GM21786 (cell line): ENCODE results near the gene RFFL.
"Not testable (repeated sequence)": the region's sequence is repeated elsewhere in the genome, so short reads cannot be mapped to it uniquely, and the experiment has no call there.

Experiments
- ATAC-seq: cut with Tn5 transposase; IDR thresholded peaks from one replicate; pipeline ENCODE4 v1.9.1; 2021; ENCODE audit not compliant: unreplicated experiment

Gene RFFL

GRCh38 chr17:35006961-35007360 is 56.5 kb downstream of the RFFL start:
- no peak for ATAC-seq

- ATAC-seq = no peak
Observed at GRCh38 chr17:35006345-35006744, 57.2 kb downstream of the RFFL start.

GRCh38 chr17:35003778-35004177 is 59.7 kb downstream of the RFFL start:
- ATAC-seq = no peak

GRCh38 chr17:35002876-35003551 is 60.5 kb downstream of the RFFL start:
- ATAC-seq = no peak

DNA sequence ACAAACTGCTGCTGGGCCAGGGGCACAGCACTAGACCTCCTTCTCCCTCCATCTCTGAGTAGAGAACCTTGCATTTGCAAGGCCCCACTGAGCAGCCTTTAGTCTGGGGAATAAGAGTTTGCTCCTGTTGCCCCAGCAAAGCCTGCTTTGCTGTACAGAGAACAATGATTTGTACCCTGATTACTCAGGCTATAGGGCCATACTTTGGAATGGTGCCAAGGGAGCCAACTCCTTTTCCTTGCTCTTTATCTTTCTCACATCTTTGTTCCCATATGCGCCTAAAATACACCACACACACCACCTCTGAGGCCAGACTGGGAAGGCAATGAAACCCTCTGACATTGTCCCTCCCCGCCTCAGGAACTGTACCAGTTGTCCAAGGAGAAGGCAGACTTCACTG is 62.0 kb downstream of the RFFL start:
- no peak for ATAC-seq

DNA sequence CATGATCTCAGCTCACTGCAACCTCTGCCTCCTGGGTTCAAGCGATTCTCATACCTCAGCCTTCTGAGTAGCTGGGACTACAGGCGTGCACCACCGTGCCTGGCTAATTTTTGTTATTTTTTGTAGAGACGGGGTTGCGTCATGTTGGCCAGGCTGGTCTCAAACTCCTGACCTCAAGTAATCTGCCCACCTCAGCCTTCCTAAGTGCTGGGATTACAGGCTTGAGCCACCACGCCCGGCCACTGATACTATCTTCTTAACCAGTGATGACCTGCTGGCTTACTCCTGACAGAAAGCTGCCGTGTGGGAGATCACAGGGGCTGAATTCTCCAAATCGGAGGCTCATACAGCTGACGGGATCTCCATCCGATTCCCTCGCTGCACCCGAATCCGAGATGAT is 62.5 kb downstream of the RFFL start:
- not testable (repeated sequence) for ATAC-seq

GRCh38 chr17:34999456-34999855 is 64.1 kb downstream of the RFFL start:
- no peak for ATAC-seq

DNA sequence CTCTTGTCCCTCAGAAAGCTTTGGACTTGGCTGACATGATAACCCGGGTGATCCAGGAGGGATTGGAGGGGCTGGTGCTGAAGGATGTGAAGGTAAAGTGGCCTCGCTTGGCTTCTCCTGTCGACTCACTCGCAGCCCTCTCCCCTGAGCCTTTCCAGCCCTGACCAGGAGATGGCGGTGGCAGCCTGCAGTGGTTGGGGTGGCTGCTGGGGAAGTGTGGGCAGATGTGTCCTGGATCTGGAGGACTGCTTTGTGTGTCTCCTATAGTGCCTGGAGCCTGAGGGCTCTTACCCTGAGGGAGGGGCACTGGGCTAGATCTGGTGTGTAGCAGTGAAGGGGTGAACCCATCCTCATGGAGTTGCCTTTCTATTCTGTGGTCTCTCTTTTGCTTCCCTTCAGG is 65.3 kb downstream of the RFFL start:
- ATAC-seq = no peak

DNA sequence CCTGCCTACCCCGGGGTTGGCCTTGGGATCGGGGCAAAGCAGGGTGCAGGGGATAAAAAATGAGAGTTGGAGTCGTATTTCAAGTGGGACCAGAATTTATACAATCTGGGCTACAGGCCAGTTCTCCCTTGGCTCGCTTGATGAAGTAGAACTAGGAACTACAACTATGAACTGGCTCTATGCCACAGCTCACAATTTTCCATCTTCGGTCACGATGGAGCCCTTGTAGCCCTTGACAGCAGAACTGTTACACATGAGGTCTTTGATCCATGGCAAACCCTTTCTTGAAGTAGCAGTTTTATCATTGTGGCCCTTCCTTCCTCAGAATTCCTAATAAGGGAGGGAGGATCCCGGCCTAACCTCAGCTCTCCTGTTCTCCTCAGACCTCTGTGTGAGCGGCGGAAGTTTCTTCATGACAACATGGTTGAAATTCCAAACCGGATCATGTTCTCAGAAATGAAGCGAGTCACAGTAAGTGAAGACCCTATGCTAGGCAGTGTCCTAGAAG is 66.1 kb downstream of the RFFL start:
- ATAC-seq = no peak

GRCh38 chr17:34996422-34997285 is 66.9 kb downstream of the RFFL start:
- no peak for ATAC-seq

DNA sequence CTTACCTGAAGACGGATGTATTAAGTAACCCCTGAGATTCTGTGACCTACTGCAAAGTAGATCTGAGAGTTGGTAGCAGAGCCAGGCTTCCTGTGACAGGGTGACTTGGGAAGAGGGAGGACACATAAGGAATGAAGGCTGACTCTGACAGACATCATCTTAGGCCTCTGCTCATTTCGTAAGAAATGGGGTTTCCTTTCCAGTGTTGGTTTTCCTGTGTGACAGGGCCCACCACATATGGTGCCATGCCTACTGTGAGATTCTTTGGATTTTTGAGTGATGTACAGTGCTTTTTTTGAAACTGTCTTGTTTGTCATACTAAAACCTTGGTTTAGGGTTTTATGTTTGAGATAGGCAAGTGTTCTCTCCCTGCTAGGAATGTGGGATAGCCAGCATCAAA is 70.5 kb downstream of the RFFL start:
- no peak for ATAC-seq

DNA sequence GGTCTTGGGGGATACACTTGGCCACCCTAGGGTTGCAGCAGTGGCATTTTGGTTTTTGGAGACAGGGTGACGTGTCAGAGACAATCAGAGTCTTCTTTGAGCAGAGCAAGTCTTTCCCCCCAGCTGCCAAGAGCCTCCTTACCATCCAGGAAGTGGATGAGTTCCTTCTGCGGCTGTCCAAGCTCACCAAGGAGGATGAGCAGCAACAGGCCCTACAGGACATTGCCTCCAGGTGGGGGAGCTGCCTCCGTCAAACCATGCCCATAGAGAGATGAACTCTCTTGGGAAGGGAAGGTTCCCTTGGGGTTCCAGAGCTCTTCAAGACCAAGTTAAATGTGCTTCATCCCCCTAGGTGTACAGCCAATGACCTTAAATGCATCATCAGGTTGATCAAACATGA is 71.9 kb downstream of the RFFL start:
- no peak for ATAC-seq

DNA sequence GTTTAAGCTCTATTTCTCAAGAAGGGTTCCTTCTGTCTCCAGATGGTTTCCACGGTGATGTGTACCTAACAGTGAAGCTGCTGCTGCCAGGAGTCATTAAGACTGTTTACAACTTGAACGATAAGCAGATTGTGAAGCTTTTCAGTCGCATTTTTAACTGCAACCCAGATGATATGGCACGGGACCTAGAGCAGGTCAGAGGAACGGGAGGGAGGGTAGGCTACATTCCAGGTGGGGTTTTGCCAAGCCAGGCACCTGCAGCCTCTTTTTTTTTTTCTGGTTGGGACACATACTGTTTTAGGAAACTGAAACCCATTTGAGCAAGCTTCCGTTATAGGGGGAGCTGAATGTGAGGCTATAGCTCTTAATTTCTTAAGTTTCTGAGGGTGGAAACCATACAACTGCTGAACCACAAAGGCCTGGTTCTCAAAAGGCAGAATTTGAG is 72.6 kb downstream of the RFFL start:
- ATAC-seq = no peak

DNA sequence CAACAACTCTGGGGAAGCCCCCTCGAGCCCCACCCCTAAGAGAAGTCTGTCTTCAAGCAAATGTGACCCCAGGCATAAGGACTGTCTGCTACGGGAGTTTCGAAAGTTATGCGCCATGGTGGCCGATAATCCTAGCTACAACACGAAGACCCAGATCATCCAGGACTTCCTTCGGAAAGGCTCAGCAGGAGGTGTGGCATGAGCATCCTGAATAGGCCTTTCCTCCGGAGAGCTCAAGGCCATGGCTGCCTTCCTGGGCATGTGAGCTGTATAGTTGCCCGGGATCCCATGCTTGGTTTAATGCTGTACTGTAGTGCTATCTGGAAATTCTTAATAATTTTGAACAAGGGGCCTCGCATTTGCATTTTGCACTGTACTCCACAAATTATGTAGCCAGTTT is 74.0 kb downstream of the RFFL start:
- ATAC-seq = no peak

- no peak for ATAC-seq
Observed at GRCh38 chr17:34988644-34989043, 74.9 kb downstream of the RFFL start.

- ATAC-seq = no peak
Observed at GRCh38 chr17:34987232-34987631, 76.3 kb downstream of the RFFL start.

- ATAC-seq = no peak
Observed at GRCh38 chr17:34981538-34982241, 81.8 kb downstream of the RFFL start.

- ATAC-seq = peak; percentile 72
Observed at GRCh38 chr17:34980681-34981537, 82.6 kb downstream of the RFFL start.

DNA sequence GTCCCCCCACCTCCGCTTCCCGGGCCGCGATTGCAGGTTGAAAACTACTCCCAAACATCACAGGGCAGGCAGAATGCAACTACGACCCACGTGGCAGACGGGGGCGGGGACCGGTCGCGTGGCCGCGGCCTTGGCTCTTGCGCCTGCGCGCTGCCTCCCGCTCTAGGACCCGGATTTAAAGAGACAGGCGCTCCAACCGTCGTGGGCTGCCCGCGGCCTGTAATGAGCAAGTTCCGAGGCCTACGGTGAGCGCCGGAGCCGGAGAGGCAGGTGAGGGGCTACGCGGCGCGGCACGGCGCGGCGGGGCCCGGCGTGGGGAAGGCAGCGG is 83.2 kb downstream of the RFFL start, which contains the start of gene LIG3:
Gene LIG3 (plus strand): TSS at position 160 of the 328 bp plus-strand sequence. CDS start 2,494 bp downstream, outside the sequence.
- peak; percentile 75 for ATAC-seq

DNA sequence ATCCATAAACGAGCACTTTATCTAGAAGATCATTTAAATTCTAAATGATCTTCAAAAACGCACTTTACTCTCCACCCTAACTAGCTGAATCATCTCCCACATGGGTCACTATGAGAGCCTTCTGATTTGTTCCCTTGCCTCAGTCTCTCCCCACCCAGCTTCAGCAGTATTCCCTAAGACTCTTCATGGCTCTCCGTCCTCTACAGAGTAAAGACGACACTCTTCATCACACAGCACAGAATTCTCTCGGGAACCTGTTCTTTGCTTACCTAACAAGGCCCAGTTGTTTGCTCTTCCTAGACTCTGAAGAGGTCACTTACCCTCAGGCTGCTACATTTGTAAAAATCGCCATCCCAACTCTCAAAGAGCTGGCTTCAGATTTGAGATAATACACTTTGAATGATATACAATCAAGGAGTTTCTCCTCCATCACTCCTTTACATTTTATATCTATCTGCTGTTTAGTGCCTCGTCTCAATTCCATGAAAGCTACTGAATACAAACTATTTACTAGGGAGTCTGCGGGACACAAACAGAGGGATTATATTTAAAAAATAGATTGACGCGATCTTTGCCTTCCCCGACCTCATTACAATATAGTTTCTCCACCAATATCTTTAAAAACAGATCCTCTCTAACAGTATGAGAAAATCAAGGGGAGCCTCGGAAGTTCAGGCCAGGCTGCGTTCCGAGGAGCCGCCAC is 83.7 kb downstream of the RFFL start:
- no peak for ATAC-seq
